ENCODE data around the gene PSMA2. TPM values are rescaled to one million over a fixed set of nuclear protein-coding genes. Genes with fewer than 3 reads are reported as not detected.
A peak's percentile ranks its signal among the peaks of the same experiment; 100 is the strongest.
"Not testable (repeated sequence)": the region's sequence is repeated elsewhere in the genome, so short reads cannot be mapped to it uniquely, and the experiment has no call there.

Gene PSMA2
- total RNA-seq, 4 donors from 2014 or later: 36.3 to 105 (median 73.2) TPM

DNA sequence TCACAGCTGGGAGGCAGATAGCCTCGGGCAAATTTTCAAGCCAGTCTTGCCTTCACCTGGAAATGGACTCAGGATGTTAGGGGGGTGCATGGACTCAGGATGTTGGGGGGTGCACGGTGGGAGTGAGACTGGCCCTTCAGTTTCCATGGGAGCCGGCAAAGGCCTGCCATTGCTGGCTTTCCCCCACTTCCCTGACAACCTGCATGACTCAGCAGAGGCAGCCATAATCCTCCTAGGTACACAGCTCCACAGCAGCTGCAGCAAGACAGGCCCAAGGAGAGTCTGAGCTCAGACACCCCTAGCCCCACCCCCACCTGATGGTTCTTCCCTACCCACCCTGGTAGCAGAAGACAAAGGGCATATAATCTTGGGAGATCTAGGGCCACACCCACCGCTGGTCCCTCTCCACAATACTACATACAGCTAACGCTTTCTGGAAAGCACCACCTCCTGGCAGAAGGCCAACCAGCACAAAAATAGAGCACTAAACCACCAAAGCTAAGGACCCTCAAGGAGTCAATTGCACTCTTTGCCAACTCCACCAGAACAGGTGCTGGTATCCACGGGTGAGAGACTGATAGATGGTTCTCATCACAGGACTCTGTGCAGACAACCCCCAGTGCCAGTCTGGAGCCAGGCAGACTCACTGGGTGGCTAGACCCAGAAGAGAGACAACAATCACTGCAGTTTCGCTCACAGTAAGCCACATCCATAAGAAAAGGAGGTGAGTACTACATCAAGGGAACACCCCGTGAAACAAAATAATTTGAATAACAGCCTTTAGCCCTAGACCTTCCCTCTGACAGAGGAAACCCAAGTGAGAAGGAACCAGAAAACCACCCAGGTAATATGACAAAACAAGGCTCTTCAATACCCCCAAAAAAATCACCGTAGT, 38.4 kb downstream of the PSMA2 start:
- no peak for TF ChIP-seq POLR2A (IDR thresholded peaks at IDR 0.05)
- TF ChIP-seq CTCF (IDR thresholded peaks at IDR 0.05): no peak
- no peak for TF ChIP-seq EP300 (IDR thresholded peaks at IDR 0.05)
- TF ChIP-seq POLR2AphosphoS5 (IDR thresholded peaks at IDR 0.05): no peak
- H3K36me3 ChIP-seq: no peaks in the 10 kb centered on the region
- peaks cover 0 to 10% (median 0%) of the 10 kb centered on the region in 3 donors for H3K4me1 ChIP-seq
- H3K27me3 ChIP-seq: no peaks in the 10 kb centered on the region
- H3K4me3 ChIP-seq: no peak overlapping the region
- no peak overlapping the region for H3K27ac ChIP-seq
- ATAC-seq: no peak
- no peaks in the 10 kb centered on the region for H3K9me3 ChIP-seq
- WGBS, 2 donors (ENCODE audit: low coverage in 1 of 2): 80 to 84% methylated on average over 2 to 3 of the region's 9 CpGs

DNA sequence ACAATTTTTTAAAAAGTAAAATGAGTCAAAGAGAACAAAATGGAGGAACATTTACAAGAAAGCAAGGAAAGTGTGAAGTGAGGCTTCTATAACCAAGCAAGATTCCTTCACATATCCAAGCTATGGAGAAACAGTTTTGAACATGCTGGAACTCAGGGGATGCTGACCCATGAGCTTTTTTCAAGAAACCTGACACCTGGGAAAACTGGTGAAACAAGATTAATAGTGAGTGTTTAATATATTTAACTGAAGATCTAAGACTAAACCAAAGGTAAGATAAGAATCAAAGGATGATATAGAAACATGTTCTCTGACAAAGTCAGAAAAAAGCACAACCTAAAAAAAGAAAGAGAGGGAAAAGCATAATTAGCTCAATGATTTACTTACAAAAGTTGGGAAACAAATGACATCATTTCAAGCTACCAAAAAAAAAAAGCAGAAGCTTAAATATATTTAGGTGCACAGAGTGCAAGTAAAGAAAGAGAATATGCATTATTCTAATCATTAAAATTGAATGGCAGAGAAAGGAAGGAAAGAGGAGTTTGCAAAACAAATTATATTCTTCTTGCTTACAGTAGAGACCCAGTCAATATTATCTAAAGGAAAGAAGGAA, 45.0 kb downstream of the PSMA2 start:
- Histone ChIP-seq H3K4me3 (no peak overlapping the region), H3K36me3 (no peaks in the 10 kb centered on the region), H3K9me3 (no peaks in the 10 kb centered on the region), H3K4me1 (peaks cover 0 to 30% (median 0%) of the 10 kb centered on the region in 3 donors), H3K27me3 (no peaks in the 10 kb centered on the region), H3K27ac (no peak overlapping the region)
- ATAC-seq: no peak
- TF ChIP-seq POLR2AphosphoS5 (IDR thresholded peaks at IDR 0.05) (no peak), POLR2A (IDR thresholded peaks at IDR 0.05) (no peak), CTCF (IDR thresholded peaks at IDR 0.05) (no peak)

DNA sequence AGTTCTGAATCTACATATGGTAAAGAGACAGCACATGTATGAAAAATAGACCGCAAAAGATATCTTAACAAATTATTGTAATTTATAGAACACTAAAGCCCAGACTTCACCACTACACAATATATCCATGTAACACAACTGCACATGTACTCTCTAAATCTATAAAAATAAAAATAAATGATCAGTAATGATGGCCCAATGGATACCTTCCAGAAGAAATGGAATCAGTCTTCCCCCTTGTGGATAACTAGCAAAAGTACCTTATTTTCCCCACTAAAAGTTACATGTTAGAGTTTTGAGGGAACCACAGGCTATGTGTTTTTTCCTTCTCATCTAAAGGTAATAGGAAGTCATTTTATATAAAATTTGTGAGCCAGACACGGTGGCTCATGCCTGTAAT, 45.8 kb downstream of the PSMA2 start:
- 83 to 100% methylated on average over 1 to 2 of the region's 2 CpGs for WGBS, 2 donors (ENCODE audit: low coverage in 1 of 2)
- Histone ChIP-seq H3K27me3 (no peaks in the 10 kb centered on the region), H3K4me1 (peaks cover 0 to 30% (median 0%) of the 10 kb centered on the region in 3 donors), H3K36me3 (no peaks in the 10 kb centered on the region), H3K4me3 (no peak overlapping the region), H3K27ac (no peak overlapping the region), H3K9me3 (no peaks in the 10 kb centered on the region)
- TF ChIP-seq POLR2AphosphoS5 (IDR thresholded peaks at IDR 0.05): no peak
- peak in 1 of 4 experiments; percentile 11 for TF ChIP-seq CTCF (IDR thresholded peaks at IDR 0.05)
- no peak for ATAC-seq

DNA sequence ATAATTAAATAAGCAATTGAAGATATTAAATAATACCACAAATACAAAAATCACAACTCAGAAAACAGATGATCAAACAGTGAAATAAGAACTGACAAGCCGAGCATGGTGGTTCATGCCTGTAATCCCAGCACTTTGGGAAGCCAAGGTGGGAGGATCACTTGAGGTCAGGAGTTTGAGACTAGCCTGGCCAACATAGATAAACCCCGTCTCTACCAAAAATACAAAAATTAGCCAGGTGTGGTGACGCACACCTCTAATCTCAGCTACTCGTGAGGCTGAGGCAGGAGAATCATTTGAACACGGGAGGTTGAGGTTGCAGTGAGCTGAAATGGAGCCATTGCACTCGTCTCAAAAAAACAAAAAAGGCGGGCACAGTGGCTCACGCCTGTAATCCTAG, 46.8 kb downstream of the PSMA2 start:
- H3K36me3 ChIP-seq, ATAC-seq, H3K27ac ChIP-seq, H3K9me3 ChIP-seq, H3K4me3 ChIP-seq, H3K27me3 ChIP-seq: not testable (repeated sequence)
- H3K4me1 ChIP-seq: peaks cover 0 to 30% (median 0%) of the 10 kb centered on the region in 3 donors
- 91 to 97% methylated on average over 6 to 8 of the region's 8 CpGs for WGBS, 2 donors (ENCODE audit: low coverage in 1 of 2)

GRCh38 chr7:42883950-42884349, 48.0 kb downstream of the PSMA2 start:
- H3K27me3 ChIP-seq: no peaks in the 10 kb centered on the region
- no peaks in the 10 kb centered on the region for H3K36me3 ChIP-seq
- TF ChIP-seq EP300 (IDR thresholded peaks at IDR 0.05): no peak
- TF ChIP-seq CTCF (IDR thresholded peaks at IDR 0.05): no peak
- TF ChIP-seq POLR2AphosphoS5 (IDR thresholded peaks at IDR 0.05): no peak
- TF ChIP-seq POLR2A (IDR thresholded peaks at IDR 0.05): no peak
- H3K27ac ChIP-seq: no peak overlapping the region
- peaks cover 0 to 23% (median 0%) of the 10 kb centered on the region in 3 donors for H3K4me1 ChIP-seq
- no peak overlapping the region for H3K4me3 ChIP-seq
- no peak for ATAC-seq
- no peaks in the 10 kb centered on the region for H3K9me3 ChIP-seq
- WGBS, 2 donors (ENCODE audit: low coverage in 1 of 2): no CpG with 5 or more reads among the region's 6 CpGs
